Colon (tissue), 2 donors: ENCODE measurements around the gene GALNT10.

Experiments
- FAIRE-seq: peaks from 2 replicates; lab custom pipeline; 2012; peaks lifted over from hg19 to GRCh38; lab: Jason Lieb, UNC
- donor health status: control.
- donor health status: control.

The GALNT10 gene

DNA sequence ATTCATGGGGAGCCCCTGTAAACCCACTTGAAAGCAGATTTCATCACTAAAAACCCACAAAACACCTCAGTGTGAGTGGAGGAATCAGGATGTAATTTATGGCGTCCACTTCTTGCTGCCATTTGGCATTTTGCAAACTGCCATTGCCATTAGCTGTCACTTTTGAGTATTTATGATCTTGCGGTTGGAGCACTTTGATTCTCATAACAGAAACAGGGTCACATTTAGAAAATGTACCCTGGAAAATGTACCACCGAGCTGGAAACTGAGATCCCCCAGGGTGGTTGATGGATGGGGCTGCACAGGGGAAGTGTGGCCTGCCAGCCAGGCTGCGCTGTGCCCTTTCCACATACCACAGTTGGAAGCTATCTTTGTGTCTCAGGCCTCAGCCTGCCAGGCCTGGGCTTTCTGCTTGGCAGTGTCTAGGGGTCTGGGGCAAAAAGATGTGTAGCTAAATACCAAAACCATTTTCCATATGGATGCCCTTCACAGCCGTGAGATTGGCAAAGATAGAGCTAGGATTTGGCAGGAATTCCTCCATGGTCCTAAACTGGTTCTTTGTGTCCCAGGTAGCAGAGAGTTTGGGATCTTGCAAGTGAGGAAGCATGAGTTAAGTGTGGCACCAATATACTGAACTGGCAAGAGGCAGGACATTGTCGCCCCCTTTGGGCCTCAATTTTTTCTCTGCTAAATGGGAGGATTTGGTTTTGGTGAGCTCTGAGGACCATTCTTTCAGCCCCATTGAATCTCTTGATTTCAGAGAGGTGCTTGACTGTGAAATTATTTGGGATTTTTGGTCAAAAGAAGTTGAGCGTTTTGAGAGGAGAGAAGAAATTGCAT, 46.2 kb downstream of the GALNT10 start:
- no peak for FAIRE-seq

DNA sequence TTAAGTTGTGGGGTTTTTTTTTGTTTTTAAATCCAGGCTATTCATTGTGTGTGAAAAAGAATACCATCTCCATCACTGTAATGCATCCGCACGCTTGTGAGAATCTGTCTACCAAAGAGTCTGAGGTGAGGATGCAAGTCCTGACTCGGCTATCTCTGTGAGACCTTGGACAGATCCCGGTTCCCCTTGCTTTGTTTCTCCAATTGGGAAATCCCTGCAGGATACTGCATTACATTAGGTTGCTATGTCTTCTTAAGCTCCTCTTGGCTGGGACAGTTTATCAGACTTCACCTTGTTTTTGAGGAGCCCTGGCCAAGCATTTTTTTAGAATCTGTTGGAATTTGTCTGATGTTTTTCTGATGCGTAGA, 46.8 kb downstream of the GALNT10 start:
- FAIRE-seq: no peak

DNA sequence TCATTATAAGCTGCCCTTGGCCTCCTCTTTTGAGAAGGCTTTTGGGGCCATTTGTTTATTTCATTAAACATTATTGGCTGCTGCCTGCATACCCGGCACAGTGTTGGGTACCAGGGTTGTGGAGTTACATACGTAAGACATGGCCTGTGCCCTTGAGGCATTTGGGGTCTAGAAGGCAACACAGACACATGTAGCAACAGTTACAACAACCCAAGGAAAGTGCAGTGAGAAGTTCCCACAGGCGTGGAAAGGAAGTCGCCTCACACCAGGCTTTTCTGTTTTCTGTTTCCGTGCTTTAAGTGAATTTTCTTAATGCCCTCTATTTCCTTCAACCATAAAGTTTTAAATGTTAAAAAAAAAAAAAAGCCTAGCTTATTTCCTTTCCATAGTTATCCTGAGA, 47.4 kb downstream of the GALNT10 start:
- FAIRE-seq: no peak

DNA sequence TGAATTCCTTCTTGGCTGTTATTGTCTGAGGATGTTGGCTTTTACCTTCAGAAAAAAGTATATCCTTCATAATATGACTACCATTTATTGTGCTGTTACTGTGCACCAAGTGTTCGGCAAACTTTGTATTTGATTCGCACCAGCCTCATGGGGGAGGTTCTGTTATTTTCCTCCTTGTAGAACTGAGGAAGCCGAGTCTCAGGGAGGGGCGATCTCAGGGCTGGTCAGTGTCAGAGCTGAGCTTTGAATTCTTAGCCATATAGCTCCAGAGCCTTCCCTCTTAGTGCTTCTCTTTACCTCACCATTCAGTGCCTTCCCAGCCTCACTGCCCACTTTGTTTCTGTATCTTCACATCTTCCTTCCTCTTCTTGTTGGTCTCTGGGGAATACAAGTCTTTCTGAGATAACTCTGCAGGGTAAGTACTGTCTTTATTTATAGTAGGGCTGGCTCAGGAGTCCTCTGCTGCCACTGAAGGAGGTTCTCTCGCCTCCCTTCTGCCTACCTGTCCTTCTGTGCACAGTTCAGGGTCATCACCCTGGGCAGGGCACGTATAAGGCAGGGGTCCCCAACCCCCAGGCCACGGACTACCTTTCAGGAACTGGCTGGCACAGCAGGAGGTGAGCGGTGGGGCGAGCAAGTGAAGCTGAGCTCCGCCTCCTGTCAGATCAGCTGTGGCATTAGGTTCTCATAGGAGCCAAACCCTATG, 48.4 kb downstream of the GALNT10 start:
- FAIRE-seq: no peak

DNA sequence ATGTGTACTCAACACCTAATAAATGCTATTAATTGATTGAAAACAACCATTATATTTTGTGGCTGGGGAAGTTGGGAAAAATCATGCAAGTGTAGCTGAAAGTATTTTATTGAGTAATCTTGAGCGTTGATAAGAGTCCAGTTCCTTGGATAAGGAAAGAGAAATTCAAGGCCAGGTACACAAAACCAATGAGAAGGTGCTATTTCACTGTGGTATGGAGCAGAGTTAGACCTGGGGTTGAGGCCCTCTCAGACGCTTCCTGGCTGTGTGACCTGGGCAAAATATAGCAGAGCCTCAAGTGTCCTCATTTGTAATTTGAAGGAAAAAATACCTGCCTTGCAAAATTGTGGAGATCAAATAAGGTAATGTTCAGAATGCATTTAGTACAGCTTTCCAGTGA, 50.1 kb downstream of the GALNT10 start:
- no peak for FAIRE-seq

DNA sequence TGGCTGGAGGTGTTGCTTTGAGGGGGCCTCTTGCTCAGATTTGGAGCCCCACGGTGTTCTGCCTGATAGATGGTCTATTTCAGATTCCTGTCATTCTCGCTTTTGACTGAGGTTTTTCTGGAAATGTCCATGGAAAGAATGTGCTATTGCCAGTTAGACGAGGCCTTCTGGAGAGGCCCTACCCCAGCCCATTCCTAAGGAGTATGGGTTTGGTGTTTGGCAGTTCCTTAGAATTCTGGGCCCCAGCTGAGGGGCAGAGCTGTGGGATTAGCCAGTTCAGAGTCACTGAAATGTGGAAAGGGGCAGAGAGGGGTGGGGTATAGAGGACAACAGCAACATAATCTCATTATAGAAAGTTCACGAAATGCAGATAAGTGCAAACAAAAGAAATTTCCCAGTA, 50.5 kb downstream of the GALNT10 start:
- no peak for FAIRE-seq

DNA sequence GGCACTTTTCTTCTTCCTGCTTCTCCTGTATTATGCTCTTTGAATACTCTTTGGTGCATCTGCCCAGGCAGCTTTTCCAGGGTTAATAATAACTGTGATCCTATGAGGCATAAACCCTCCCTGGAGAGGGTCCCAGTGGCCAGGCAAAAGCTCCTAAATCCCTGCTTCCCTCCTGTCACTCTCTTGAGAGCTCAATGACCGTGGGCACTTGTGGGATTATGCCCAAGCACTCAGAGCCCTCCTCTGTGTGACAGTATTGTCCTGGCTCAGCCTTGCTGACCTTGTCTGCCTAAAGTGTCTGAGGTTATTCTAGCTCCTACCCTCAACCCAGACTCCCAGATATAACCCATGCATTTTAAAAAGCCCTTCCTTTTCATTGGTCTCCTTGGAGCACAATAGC, 51.9 kb downstream of the GALNT10 start:
- FAIRE-seq: no peak

DNA sequence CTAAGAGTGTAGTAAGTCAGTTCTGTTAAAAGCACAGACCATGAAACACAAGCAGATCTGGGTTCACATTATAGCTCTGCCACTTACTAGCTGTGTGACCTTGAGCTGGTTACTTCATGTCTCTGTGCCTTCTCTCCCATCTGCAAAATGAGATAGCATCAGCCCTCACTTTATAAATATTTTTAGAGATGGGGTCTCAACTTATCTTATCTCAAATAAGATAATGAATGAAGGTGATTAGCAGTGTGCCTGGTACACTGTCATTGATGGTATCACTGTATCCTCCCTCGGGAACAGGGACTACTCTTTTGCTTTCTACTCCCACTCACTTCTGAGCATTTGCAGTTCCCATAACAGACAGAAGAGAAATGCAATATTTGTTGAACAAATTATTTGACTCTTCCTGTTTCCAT, 52.4 kb downstream of the GALNT10 start:
- FAIRE-seq: no peak

DNA sequence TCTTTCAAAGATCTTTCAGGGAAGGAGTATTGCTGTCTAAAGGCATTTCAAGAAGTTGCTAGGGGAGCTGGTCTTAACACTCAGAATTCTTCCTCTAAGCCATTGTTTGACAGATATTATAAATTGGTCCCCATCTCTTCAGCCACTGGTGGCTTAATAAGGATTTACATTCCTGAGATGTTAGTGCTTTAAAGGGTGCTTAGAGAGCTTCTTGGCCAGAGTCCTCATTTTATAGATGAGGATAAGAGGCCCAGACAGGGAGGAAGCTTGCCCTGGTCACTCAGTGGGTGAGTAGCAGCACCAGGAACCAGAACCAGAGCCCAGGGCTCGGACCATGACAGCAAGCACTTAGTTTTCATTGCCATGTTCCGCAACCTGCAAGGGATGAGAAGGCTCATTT, 53.2 kb downstream of the GALNT10 start:
- no peak for FAIRE-seq

DNA sequence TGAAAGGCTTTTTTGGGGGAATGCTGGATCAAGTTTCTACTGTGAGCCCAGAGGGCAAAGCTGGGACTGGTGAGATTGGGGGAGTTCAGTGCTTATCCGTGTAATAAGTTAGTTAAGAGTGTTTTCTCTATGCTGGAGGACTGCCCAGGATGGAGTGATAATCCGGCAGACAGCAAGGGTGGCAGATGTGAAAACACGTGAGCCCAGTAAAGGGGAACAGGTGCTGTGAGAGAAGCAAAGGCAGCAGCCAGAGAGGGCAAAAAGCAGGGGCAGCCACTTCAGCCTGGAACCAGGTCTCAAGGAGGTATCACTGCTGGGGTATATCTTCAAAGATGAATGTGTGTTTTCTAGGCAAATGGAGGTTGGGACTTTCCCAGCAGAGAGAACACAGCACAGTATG, 53.9 kb downstream of the GALNT10 start:
- FAIRE-seq: no peak

DNA sequence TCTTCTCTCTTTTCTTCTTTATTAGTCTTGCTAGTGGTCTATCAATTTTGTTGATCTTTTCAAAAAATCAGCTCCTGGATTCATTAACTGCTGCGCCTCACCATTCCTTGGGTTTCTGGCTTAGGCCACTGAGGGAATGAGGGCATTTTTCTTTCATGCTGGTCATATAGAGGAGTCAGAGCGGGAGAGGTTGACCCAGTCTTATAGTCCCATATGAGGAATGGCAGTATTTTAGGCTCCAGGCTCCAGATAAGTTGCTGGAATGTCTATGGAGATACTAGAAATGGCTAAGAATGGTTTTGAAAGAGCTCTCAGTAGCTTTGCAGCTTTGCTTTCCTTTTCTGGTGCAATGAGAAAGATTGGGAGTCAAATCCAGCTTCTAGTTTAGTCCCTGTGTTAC, 58.2 kb downstream of the GALNT10 start:
- no peak for FAIRE-seq

DNA sequence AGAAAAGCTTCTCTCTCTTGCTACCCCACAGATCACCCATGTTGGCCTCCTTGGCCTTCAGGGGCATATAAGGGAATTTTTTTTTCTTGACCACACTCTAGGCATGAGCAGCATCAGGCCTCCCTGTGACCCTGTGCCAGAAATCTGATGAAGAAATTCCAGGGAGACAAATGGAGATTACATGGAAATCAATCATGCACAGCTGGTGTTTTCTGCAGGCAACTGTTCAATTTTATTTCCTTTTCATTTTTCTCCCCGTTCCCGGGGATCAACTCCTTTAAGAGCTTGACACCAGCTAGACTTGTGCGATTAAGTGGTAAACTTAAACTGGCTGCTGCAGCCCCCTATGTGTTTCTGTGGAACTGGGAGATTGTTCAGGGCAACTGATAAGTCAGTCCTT, 59.3 kb downstream of the GALNT10 start:
- FAIRE-seq: no peak

DNA sequence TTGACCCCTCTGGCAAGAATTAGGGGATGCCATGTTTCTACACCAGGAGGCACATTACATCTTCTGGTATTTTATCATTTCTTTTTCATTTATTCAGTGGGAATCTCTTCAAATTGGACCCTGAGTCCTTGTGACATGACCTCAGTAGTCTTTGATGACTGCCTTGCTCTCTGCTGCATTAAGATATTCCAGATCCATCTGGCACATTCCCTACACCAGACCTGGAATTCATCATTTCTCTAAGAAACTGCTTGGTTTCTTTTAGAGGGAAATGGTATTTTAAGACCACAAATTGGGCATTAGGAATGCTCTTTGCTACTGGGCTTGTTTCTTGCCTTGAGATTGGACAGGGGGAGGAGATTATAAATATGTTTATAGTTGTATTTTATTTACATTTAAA, 61.0 kb downstream of the GALNT10 start:
- FAIRE-seq: no peak

DNA sequence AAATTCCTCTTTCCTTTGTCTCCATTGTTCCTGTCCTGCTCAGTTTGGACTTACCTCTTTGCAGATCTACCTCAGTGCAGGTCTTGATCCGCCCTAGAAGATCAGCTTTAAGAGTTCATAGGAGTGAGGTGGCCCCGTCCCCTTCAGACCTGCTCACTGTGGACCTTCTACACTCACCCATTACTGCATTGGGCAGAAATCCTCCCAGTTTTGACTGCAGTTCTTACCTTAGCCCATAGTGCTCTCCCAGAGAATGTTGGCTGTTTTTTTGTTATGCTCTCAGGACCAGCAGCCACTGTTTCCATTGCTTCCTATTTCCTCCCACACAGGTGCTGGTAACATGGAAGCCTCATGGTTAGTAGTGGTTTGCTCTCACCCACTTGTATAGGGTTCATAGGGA, 63.3 kb downstream of the GALNT10 start:
- FAIRE-seq: no peak

DNA sequence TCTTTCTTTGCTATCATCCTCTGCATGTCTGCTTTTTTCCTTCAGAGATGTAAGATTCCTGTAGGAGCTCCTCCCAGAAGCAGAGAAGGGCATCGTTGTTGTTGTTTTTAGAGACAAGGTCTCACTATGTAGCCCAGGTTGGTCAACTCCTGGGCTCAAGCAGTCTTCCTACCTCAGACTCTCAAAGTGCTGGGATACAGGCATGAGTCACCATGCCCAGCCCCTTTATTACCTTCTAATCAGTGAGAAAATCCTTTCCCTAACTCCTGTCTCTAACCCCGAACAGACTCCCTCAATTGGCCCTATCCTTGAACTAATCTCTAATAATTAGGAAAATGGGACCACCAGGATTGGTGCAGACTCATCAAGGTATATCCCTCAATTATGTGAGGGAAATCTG, 64.4 kb downstream of the GALNT10 start:
- no peak for FAIRE-seq

DNA sequence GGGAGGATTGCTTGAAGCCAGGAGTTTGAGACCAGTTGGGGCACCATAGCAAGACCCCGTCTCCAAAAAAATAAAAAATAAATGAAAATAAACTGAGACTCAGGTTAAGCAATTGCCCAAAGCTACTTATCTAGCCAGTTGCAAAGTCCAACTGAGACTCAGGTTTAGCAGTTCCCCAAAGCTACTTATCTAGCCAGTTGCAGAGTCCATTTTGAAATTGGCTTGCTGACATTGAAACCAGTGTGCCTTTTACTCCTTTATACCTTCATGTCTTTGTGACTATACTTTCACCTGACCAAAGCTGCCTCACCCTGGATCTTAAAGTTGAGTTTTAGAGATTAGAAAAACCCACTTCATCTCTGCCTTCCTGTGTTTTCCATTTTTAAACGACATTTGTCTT, 66.5 kb downstream of the GALNT10 start:
- FAIRE-seq: no peak

DNA sequence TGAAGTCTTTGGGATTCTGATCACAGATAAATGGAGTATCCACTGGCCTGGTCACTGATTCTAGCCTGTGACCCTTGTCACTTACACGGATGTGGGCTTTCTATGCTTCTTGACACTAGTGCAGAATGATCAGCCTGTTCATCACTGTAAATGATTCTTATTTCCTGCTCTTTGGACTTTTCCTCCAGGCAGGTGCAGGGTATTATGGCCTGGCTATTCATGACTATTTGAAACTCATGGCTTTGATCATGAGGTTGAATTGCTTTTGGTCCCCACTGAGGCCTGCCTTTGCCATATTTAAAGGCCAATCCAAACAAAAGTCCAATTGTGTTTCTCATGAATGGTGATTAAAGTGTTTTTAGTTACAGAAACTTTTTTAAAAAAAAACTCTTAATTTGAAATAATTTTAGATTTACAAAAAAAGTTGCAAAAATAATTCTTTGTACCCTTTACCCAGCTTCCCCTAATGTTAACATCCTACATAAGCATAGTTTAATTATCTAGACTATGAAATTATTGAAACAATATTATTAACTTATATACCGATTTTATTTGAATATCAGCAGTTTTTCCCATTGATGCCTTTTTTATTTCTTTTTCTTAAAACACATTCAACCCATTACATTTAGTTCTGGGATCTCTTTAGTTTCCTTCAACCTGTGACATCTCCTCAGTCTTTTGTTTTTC, 68.1 kb downstream of the GALNT10 start:
- peak; percentile 61 for FAIRE-seq

DNA sequence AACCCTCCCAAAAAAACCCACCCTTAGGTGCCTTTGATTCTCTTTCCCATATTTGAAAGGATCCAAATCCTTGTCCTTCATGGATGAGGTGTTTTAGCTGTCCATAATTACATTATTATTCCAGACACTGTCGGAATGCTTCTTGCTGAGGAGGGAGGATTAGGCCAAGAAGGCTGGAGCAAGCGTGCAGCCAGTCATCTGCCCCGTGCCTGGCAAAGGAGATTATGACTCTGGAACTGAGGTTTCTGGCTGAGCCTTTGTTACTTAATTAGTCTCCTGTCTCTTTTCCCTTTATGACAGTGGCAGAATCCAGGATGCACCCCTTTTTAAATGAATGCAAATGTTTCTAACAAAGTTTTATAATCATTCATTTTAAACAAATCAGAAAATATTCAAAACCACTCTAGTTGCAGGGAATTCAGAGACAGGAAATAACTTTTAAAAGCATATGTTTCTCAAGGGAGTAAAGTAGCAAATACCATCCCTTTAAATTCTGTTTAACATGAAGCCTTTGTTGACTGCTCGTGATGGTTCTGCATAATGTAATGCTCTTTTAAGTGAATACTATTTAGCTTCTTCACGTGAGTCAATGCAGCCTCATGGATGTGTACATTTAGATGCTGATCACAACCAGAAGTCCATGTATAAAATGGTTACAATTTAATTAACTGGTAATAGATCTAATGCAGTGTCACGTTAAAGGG, 69.8 kb downstream of the GALNT10 start:
- no peak for FAIRE-seq

DNA sequence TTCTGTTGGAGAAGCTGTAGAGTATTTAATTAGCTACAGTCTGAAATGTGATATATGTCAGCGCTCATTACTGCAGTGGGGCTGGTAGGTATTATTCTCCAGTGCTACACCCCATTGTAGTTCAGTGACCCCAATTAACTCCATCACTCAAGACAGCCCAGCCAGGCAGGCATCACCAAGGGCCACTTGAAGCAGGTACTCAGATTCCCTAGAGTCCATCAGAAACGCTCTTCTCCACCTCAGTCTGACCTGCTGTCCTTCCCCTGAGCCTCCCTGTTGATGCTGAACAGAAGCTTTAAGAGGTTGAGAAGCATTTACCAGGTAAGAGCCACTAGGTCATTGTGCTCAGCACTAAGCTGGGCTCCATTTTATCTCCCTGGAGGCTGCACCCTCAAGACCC, 71.8 kb downstream of the GALNT10 start:
- FAIRE-seq: no peak

DNA sequence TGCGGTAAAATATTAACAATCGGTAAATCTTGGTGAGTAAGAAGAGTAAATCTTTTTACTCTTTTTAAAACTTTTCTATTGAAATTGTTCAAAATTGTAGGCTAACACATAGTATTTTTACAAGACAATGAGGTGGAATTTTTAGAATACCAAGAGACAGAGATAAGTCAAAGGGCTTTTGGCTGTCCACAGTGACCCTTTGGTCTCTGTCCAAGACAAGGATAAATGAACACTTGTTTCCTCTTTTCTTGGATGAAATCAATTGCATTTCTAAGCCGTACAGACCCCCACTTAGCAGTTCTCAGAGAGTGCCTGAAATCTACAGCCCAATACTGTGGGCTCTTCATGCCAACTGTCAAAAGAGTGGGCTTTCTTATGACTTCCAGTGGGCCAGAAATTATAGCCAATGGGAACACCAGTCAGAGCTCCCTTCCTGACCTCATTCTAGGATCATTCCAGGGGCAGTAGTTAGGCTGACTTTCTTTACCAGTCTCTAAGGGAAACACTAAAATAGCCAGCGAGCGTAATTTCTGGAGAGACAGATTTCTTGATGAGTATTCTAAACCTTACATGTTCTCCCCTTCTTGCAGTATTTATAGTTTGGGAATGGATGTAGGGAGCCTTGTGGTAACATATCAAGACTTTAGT, 74.1 kb downstream of the GALNT10 start:
- FAIRE-seq: no peak

DNA sequence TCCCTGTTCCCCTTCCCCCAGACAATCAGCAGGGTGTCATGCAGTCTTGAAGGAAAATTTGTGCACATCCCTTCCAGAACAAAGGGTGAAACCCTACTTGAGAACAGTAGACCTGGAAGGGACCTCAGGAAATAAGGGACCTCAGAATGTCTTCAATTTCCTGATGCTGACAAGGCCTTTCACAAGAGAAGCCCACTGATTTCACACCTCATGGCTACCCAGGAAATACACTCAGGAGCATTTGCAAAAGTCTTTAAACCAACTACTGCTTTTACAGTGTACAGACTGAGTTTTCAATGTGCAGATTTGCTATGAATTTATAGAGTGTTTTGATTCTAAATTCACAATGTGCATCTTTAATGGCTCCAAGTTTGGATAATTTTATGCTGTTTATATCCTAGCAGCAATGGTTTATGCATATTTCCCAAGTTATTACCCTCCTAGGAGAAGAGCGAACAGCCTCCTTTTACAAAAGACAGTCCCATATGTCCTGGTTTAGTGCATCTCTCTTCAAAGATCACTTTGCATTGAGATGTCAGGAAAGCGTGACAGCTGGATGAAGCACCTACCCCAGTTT, 74.8 kb downstream of the GALNT10 start:
- no peak for FAIRE-seq

DNA sequence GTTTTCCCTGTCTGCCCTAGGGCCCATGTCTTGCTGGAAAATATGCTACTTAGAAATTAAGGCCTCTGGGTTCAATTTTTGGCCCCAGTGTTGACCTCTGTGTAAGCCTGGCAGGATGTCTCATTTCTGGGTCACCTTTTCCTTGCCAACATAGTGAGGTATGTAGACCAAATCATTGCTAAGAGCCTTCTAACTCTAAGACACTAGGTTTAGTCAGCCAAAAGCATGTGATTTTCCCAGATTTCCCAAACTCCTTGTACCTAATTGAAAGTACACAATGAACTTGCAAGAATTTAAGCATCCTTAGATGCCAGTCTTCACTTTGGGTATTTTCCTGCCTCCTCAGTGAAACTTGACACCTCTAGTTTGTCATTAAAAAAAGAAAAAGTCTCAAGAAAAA, 77.0 kb downstream of the GALNT10 start:
- FAIRE-seq: no peak
